ENCODE results near the gene ELL. TPM values are rescaled to one million over a fixed set of nuclear protein-coding genes. Genes with fewer than 3 reads are reported as not detected.
"Not testable (repeated sequence)": the region's sequence is repeated elsewhere in the genome, so short reads cannot be mapped to it uniquely, and the experiment has no call there.

ELL gene
- total RNA-seq, 1 experiment from 2014 or later, result 18.6 TPM

- Histone ChIP-seq H3K27me3 (ENCODE audit: control insufficient read depth, insufficient read depth, low read length) (no peaks in the 10 kb centered on the region), H3K4me3 (ENCODE audit: low read depth in 2 of 2, low read length in 2 of 2) (no peak overlapping the region), H3K27ac (ENCODE audit: low read length) (no peak overlapping the region), H3K36me3 (ENCODE audit: control insufficient read depth, insufficient read depth, low read length) (peaks cover 4% of the 10 kb centered on the region; the same call in 1 of the 2 replicates), H3K9me3 (ENCODE audit: control insufficient read depth, insufficient read depth, low read depth, low read length) (no peaks in the 10 kb centered on the region), H3K4me1 (ENCODE audit: control insufficient read depth, insufficient read depth, low read length) (peaks cover 9% of the 10 kb centered on the region)
- no TSS peak for BruUV-seq (replicated peaks)
- ATAC-seq (no peak), DNase-seq (ENCODE audit: low read depth, low spot score) (no peak)
- no peak for TF ChIP-seq REST (IDR thresholded peaks at IDR 0.05; ENCODE audit: insufficient read depth in 1 of 2, low read depth in 2 of 2, low read length in 1 of 2)
- TF ChIP-seq CTCF (IDR thresholded peaks at IDR 0.05), result no peak
- no peak for TF ChIP-seq TCF7L2 (IDR thresholded peaks at IDR 0.05; ENCODE audit: low read depth, low read length)
- no peak for TF ChIP-seq POLR2AphosphoS5 (IDR thresholded peaks at IDR 0.05; ENCODE audit: low read depth, low read length)
- TF ChIP-seq SIN3A (IDR thresholded peaks at IDR 0.05; ENCODE audit: borderline replicate concordance, insufficient read depth, low read depth, low read length), result no peak
- in situ Hi-C loops (cut with HindIII; ENCODE audit: low pct_unique_long_range_greater_than_20kb, low sequenced_read_pairs), result no loop called here
- intact Hi-C loops (cut with micrococcal nuclease; ENCODE audit: unreplicated experiment), result no loop called here
- CTCF ChIA-PET, result no interaction called here
- POLR2A ChIA-PET, result no interaction called here
These were observed 2.0 kb upstream of the ELL start for GRCh38 chr19:18523841-18524240.

- intact Hi-C loops (cut with micrococcal nuclease; ENCODE audit: unreplicated experiment); in situ Hi-C loops (cut with HindIII; ENCODE audit: low pct_unique_long_range_greater_than_20kb, low sequenced_read_pairs); H3K27me3 ChIP-seq (ENCODE audit: control insufficient read depth, insufficient read depth, low read length); CTCF ChIA-PET; H3K36me3 ChIP-seq (ENCODE audit: control insufficient read depth, insufficient read depth, low read length); H3K9me3 ChIP-seq (ENCODE audit: control insufficient read depth, insufficient read depth, low read depth, low read length); DNase-seq (ENCODE audit: low read depth, low spot score); BruUV-seq (replicated peaks); ATAC-seq; H3K4me1 ChIP-seq (ENCODE audit: control insufficient read depth, insufficient read depth, low read length): not testable (repeated sequence)
- Histone ChIP-seq H3K27ac (ENCODE audit: low read length) (peak overlapping the region; percentile 83), H3K4me3 (ENCODE audit: low read depth in 2 of 2, low read length in 2 of 2) (peak overlapping the region; percentile 32 to 54)
- POLR2A ChIA-PET, result interaction anchor here (0.7 kb wide), 1 partner anchor 350 kb away, joined by 3 read pairs; no protein-coding TSS in a partner anchor
These were observed 1.1 kb upstream of the ELL start for GRCh38 chr19:18522862-18523440.

GRCh38 chr19:18522124-18522861 lies 423 bp upstream of the ELL start:
- H3K27ac ChIP-seq (ENCODE audit: low read length), result peak overlapping the region; percentile 83
- ATAC-seq (peak; percentile 92), DNase-seq (ENCODE audit: low read depth, low spot score) (peak; percentile 93)
- H3K4me3 ChIP-seq (ENCODE audit: low read depth in 2 of 2, low read length in 2 of 2), result peak overlapping the region; percentile 77 to 83
- no peaks in the 10 kb centered on the region for H3K27me3 ChIP-seq (ENCODE audit: control insufficient read depth, insufficient read depth, low read length)
- TF ChIP-seq POLR2AphosphoS5 (IDR thresholded peaks at IDR 0.05; ENCODE audit: low read depth, low read length), result 0 out of 2 replicates have a peak, but pooled peaks have one; percentile 23
- no peak for TF ChIP-seq REST (IDR thresholded peaks at IDR 0.05; ENCODE audit: insufficient read depth in 1 of 2, low read depth in 2 of 2, low read length in 1 of 2)
- TF ChIP-seq SIN3A (IDR thresholded peaks at IDR 0.05; ENCODE audit: borderline replicate concordance, insufficient read depth, low read depth, low read length), result no peak
- 0 out of 2 replicates have a peak, but pooled peaks have one; percentile 41 for TF ChIP-seq TCF7L2 (IDR thresholded peaks at IDR 0.05; ENCODE audit: low read depth, low read length)
- no peak for TF ChIP-seq CTCF (IDR thresholded peaks at IDR 0.05)
- ChIA-PET CTCF (interaction anchor here (0.8 kb wide), 1 partner anchor 25 kb away, joined by 3 read pairs; no protein-coding TSS in a partner anchor), POLR2A (interaction anchor here (0.7 kb wide), 2 partner anchors 14 to 351 kb away, joined by 3 to 4 read pairs; no protein-coding TSS in a partner anchor)
- H3K36me3 ChIP-seq (ENCODE audit: control insufficient read depth, insufficient read depth, low read length), result peaks cover 4% of the 10 kb centered on the region; the same call in 1 of the 2 replicates
- H3K4me1 ChIP-seq (ENCODE audit: control insufficient read depth, insufficient read depth, low read length), result peaks cover 9% of the 10 kb centered on the region
- BruUV-seq (replicated peaks), result no TSS peak
- in situ Hi-C loops (cut with HindIII; ENCODE audit: low pct_unique_long_range_greater_than_20kb, low sequenced_read_pairs), result no loop called here
- intact Hi-C loops (cut with micrococcal nuclease; ENCODE audit: unreplicated experiment), result no loop called here
- no peaks in the 10 kb centered on the region for H3K9me3 ChIP-seq (ENCODE audit: control insufficient read depth, insufficient read depth, low read depth, low read length)
